ENCODE data around the gene RGL4. TPM values are rescaled to one million over a fixed set of nuclear protein-coding genes. Genes with fewer than 3 reads are reported as not detected.
"Not testable (repeated sequence)": the region's sequence is repeated elsewhere in the genome, so short reads cannot be mapped to it uniquely, and the experiment has no call there.

The RGL4 gene
- total RNA-seq, 4 donors from 2014 or later, result 0.27 TPM; not detected in 3

DNA sequence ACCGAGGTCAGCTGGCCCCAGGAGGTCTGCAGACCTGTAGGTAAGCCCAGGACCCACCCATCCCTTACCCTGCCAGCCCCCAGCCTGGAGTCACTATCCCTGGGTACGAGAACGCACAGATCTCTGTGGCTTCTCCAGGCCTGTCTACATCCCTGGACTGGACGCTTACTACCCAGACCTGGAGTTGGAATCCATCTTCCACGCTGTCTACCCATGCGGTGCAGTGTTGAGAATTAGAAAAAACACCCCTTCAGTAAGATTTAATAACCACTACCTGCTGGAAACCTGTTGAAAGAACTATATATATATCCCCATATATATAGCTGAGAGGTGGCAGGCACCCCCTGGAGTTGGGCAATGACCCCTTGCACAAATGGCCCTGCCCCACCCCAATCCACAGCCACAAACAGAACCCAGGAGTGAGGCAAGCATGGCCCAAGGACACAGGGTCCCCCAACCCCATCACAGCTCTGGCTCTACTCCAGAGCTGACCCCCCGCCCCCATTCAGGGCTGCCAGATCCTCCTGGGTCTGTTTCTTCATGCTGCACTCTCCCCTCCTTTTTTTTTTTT is 17.7 kb upstream of the RGL4 start:
- ATAC-seq, result no peak
- H3K27me3 ChIP-seq, result no peaks in the 10 kb centered on the region

DNA sequence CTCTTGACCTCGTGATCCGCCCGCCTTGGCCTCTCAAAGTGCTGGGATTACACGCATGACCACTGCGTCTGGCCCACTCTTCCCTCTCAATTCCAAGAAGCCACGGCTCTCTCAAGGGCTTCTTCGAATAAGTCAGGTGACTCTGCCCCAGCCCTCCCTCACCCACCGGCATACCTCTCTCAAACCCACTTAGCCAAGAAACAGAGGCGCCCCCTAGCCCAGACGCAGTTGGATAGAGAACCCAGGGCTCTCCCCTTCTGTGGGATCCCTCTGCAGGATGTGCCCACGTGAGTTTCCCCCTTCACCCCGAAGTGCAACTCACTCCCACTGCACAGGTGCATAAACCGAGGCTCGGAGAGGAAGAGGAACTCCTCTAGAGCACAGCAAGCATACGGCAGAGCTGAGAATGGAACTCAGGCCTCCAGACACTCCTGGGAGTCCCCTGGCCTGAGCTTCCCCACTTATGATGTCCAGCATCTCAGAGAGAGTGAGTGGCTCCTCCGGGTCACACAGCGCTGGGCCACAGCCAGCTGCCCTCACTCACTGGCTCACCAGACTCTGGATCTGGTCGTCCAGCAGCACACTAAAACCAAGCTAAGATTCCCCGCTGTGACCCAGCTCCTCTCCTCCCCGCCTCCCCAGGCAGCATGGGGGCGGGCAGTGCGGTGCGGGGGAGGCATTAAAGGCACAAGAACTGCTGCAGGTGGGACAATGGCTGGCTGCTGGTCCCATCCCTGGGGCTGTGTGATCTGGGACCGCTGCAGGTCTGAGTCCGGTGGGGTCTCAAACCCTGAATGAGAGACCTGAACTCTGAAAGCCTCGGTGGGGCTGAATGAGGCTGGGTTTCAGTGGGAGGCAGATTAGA is 16.8 kb upstream of the RGL4 start:
- TF ChIP-seq, protein P1, sequence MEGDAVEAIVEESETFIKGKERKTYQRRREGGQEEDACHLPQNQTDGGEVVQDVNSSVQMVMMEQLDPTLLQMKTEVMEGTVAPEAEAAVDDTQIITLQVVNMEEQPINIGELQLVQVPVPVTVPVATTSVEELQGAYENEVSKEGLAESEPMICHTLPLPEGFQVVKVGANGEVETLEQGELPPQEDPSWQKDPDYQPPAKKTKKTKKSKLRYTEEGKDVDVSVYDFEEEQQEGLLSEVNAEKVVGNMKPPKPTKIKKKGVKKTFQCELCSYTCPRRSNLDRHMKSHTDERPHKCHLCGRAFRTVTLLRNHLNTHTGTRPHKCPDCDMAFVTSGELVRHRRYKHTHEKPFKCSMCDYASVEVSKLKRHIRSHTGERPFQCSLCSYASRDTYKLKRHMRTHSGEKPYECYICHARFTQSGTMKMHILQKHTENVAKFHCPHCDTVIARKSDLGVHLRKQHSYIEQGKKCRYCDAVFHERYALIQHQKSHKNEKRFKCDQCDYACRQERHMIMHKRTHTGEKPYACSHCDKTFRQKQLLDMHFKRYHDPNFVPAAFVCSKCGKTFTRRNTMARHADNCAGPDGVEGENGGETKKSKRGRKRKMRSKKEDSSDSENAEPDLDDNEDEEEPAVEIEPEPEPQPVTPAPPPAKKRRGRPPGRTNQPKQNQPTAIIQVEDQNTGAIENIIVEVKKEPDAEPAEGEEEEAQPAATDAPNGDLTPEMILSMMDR (IDR thresholded peaks at IDR 0.05), result no peak
- TF ChIP-seq POLR2A (IDR thresholded peaks at IDR 0.05), result no peak
- TF ChIP-seq POLR2AphosphoS5 (IDR thresholded peaks at IDR 0.05), result no peak
- TF ChIP-seq EP300 (IDR thresholded peaks at IDR 0.05), result no peak
- no peak overlapping the region for H3K27ac ChIP-seq
- no peak for ATAC-seq
- WGBS, 2 donors (ENCODE audit: low coverage in 1 of 2), result 67% methylated on average over 3 of the region's 26 CpGs; no CpG with 5 or more reads in 1 of the 2 donors
- H3K4me1 ChIP-seq, result peaks cover 0 to 7% (median 0%) of the 10 kb centered on the region in 3 donors
- no peak overlapping the region for H3K4me3 ChIP-seq
- H3K36me3 ChIP-seq, result peaks cover 0 to 34% of the 10 kb centered on the region in 2 donors
- H3K9me3 ChIP-seq, result no peaks in the 10 kb centered on the region
- H3K27me3 ChIP-seq, result no peaks in the 10 kb centered on the region

More for the DNA sequence above, 17.7 kb upstream of the RGL4 start:
- Histone ChIP-seq H3K4me3 (no peak overlapping the region), H3K36me3 (peaks cover 0 to 30% of the 10 kb centered on the region in 2 donors), H3K9me3 (no peaks in the 10 kb centered on the region), H3K4me1 (peaks cover 0 to 7% (median 0%) of the 10 kb centered on the region in 3 donors), H3K27ac (no peak overlapping the region)
- TF ChIP-seq EP300 (IDR thresholded peaks at IDR 0.05), result no peak
- TF ChIP-seq, protein P1 (IDR thresholded peaks at IDR 0.05), result no peak
- TF ChIP-seq POLR2A (IDR thresholded peaks at IDR 0.05), result no peak
- TF ChIP-seq POLR2AphosphoS5 (IDR thresholded peaks at IDR 0.05), result no peak
- WGBS, 2 donors (ENCODE audit: low coverage in 1 of 2), result 76% methylated on average over 5 of the region's 7 CpGs; no CpG with 5 or more reads in 1 of the 2 donors

DNA sequence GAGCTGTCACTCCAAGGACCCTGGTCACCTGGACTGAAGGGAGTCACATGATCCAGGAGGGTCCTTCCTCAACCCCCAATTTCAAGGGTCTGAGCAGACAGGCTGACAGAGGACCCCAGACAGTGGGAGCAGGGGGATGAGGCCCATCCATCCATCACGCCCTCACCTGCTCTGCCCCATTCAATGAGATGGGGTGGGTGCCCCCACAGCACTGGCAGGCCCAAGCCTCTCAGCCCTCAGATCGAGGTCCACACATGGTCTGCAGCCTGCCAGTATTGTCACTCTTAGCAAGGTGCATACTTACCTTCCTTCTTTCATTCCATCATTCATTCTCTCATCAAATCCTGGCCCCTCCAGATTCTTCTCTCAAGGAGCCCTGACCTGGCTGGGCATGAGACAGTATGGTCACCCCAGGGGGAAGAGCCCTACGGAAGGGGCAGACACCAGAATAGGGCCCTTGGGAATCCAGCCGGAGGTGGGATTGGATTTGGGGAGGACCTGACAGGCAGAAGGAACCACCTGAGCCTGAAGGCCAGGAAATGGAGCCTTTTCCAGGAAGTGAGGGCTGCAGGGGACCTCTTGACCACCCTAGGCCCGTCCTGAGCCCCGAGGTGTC is 15.8 kb upstream of the RGL4 start:
- H3K4me3 ChIP-seq, H3K9me3 ChIP-seq, H3K4me1 ChIP-seq, H3K27ac ChIP-seq, H3K27me3 ChIP-seq, ATAC-seq: not testable (repeated sequence)
- peaks cover 0 to 30% of the 10 kb centered on the region in 2 donors for H3K36me3 ChIP-seq
- WGBS, 2 donors (ENCODE audit: low coverage in 1 of 2), result 100% methylated on average over 1 to 2 of the region's 6 CpGs

DNA sequence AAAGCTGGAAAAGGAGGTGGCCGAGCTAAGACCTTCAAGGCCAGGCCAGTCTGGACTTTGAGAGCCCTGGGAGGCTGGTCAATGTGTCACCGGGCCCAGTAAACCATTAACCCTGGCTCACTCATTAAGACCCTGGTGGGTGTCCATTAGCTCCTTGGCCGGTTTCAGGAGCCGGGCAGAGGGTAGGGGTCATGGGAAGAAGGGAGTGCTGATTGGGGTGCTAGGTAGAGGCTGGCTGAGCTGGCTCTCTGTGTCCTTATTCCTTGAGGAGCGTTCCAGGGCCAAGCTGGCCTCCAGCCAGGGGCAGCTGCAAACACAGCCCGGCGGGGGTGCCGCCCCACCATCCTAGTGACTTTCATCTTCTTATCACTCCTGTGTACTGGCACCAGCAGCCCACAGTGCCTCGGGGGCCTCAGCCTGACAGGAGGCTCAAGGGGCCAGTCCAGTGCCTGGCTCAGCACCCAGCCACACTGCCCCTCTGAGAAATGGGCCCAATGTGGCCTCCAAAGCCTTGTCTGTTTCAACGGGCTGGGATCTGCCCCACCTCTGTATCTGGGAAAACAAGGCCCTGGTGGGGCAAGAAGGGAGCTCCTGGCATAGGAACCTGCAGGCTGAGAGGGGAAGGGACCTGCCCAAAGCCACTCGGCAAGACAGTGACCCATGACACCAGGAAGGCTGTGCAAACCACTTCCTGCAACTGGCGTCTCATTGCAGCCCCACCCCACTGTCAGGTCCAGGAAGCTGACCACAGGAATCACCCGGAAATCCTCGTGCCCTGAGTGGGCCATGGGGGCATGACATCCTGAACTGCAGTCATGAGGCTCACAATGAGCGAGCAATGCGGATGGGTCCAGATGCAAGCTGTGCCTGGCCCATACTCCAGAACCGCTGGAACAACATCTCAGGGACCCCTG is 15.1 kb upstream of the RGL4 start:
- no peak overlapping the region for H3K27ac ChIP-seq
- no peaks in the 10 kb centered on the region for H3K9me3 ChIP-seq
- no peak for TF ChIP-seq POLR2AphosphoS5 (IDR thresholded peaks at IDR 0.05)
- no peak for TF ChIP-seq EP300 (IDR thresholded peaks at IDR 0.05)
- no peak for TF ChIP-seq POLR2A (IDR thresholded peaks at IDR 0.05)
- TF ChIP-seq, protein P1 (IDR thresholded peaks at IDR 0.05), result no peak
- no peak overlapping the region for H3K4me3 ChIP-seq
- peaks cover 0 to 22% of the 10 kb centered on the region in 2 donors for H3K36me3 ChIP-seq
- 85 to 100% methylated on average over 1 to 4 of the region's 17 CpGs for WGBS, 2 donors (ENCODE audit: low coverage in 1 of 2)
- H3K4me1 ChIP-seq, result peaks cover 0 to 7% (median 0%) of the 10 kb centered on the region in 3 donors
- no peaks in the 10 kb centered on the region for H3K27me3 ChIP-seq
- no peak for ATAC-seq

DNA sequence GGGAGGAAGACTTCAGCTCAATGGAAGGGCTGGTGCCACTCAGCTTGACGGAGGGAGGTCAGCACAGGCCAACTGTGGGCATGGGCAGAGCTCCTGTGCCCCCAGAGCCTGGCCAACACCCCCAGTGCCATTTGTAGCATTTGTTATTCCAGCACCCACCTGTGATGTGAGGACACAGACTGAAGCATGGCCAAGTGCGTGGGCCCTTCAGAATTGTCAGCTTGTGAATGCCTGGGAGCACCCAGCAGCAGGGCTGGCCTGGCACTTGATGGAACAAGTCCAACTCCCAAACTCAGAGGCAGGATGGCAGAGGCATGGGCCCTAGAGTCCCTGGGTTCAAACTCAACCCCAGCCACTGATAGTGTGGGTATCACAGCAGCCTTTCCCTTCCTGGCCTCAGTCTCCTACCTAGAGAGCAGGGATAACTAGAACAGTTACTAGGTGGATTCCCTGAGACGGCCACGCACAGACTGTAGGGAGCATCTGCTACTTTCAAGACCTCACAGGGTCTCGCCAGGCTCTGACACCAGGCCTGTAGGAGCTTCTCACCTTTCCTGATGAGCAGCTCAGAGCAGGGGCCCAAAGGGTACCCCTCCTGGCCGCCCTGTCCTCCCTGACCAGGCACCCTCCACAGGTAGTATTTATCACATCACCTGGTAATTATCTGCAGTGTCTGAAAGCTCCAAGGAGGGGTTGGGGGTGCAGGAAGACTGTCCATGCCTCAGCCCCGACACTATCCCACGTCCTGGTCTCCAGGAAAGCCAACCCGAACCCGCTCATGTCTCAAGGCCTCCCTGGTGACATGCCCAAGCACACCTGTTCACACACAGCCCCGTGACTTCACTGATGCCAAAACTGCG is 13.7 kb upstream of the RGL4 start:
- H3K9me3 ChIP-seq, H3K27me3 ChIP-seq, H3K4me3 ChIP-seq, H3K4me1 ChIP-seq, H3K27ac ChIP-seq, ATAC-seq: not testable (repeated sequence)
- 90 to 100% methylated on average over 2 to 6 of the region's 12 CpGs for WGBS, 2 donors (ENCODE audit: low coverage in 1 of 2)
- peaks cover 0 to 27% of the 10 kb centered on the region in 2 donors for H3K36me3 ChIP-seq
